Mesothelial cell of epicardium (in vitro differentiated cells): ENCODE data around the gene C1D. TPM values are rescaled to one million over a fixed set of nuclear protein-coding genes. Genes with fewer than 3 reads are reported as not detected.

Source experiments
- DNase-seq, 2 experiments: peaks; one replicate each; pipeline ENCODE4 v3.0.0; 2021; ENCODE audit warnings: low spot score in 2 of 2; ENCODE audit not compliant: unreplicated experiment in 2 of 2
- H3K27ac Mint-ChIP-seq: 2 replicates; pipeline ENCODE4 v1.8.0; 2021; ENCODE audit warnings: mixed read lengths
- H3K27me3 Mint-ChIP-seq: 2 replicates; pipeline ENCODE4 v1.8.0; 2021; ENCODE audit warnings: low read depth, mixed read lengths
- H3K36me3 Mint-ChIP-seq: 2 replicates; pipeline ENCODE4 v1.8.0; 2021; ENCODE audit warnings: mixed read lengths
- H3K4me1 Mint-ChIP-seq: 2 replicates; pipeline ENCODE4 v1.8.0; 2021; ENCODE audit warnings: mixed read lengths
- H3K4me3 Mint-ChIP-seq: 2 replicates; pipeline ENCODE4 v1.8.0; 2021; ENCODE audit warnings: mild to moderate bottlenecking, moderate library complexity, mixed read lengths
- H3K9me3 Mint-ChIP-seq: 2 replicates; pipeline ENCODE4 v1.8.0; 2021; ENCODE audit warnings: mixed read lengths
- total RNA-seq: library from RNA; stranded (reverse); gene quantifications from 3 replicates; pipeline ENCODE4 v1.2.1, GENCODE V29; 2021
- TF ChIP-seq, protein P1 (sequence below): fragments of 200-600 bp; sonication (generic); IDR thresholded peaks from one replicate; pipeline ENCODE4 v1.5.0; 2021; ENCODE audit warnings: antibody characterized with exemption; ENCODE audit not compliant: unreplicated experiment

Gene C1D
- total RNA-seq, 1 donor from 2014 or later, result 23.6 TPM

DNA sequence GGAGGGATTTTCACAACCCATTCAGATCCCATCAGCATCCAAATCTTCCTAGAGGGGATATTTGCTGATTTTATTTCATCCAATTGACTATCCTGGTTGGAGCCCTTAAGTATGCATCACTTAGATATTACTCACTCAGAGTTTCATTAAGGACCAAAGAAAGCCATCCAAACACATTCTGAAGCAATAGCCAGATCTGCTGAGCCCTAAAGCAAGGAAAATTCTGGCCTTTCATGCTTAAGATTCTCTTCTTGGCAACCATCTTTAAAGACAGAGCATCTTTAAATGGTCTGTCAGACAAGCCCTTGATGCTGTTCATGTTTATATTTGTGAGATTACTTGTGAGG, 40.9 kb upstream of the C1D start:
- H3K36me3 Mint-ChIP-seq, result peaks cover 4% of the 10 kb centered on the region
- no peak for DNase-seq
- H3K4me1 Mint-ChIP-seq, result no peaks in the 10 kb centered on the region
- peaks cover 8% of the 10 kb centered on the region for H3K27me3 Mint-ChIP-seq
- no peak overlapping the region for H3K4me3 Mint-ChIP-seq
- no peak overlapping the region for H3K27ac Mint-ChIP-seq
- TF ChIP-seq, protein P1, sequence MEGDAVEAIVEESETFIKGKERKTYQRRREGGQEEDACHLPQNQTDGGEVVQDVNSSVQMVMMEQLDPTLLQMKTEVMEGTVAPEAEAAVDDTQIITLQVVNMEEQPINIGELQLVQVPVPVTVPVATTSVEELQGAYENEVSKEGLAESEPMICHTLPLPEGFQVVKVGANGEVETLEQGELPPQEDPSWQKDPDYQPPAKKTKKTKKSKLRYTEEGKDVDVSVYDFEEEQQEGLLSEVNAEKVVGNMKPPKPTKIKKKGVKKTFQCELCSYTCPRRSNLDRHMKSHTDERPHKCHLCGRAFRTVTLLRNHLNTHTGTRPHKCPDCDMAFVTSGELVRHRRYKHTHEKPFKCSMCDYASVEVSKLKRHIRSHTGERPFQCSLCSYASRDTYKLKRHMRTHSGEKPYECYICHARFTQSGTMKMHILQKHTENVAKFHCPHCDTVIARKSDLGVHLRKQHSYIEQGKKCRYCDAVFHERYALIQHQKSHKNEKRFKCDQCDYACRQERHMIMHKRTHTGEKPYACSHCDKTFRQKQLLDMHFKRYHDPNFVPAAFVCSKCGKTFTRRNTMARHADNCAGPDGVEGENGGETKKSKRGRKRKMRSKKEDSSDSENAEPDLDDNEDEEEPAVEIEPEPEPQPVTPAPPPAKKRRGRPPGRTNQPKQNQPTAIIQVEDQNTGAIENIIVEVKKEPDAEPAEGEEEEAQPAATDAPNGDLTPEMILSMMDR, result no peak
- H3K9me3 Mint-ChIP-seq, result peaks cover 28% of the 10 kb centered on the region

DNA sequence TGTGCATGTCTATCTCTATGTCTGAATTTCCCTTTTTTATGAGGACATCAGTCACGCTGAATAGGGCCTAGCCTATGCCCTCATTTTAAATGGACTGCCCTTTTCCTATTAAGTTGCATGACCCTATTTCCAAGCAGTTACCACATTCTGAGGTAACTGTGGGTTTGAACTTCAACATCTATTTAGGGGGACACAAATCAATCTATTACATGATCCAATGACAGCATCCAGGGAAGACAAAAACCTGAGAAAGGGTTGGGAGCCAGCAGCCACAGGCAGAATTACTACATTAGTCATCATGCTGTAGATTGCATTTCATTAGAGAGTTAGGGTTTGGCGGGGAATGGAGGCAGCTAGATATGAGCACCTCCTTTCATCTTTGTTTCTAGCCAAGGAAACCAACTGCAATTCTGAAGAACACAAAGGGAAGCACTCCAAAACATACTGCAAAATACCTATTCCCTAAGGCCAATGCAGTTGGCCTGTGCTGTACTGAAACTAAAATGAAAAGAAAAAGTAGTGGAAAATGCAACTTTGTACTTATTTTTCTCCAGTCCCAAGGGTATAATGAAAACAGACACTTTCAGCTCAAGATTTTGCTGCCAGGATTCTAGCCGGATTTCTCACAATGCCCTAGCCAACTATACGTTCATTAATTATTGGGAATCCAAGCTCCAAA, 40.4 kb upstream of the C1D start:
- Mint-ChIP-seq H3K9me3 (peaks cover 28% of the 10 kb centered on the region), H3K4me1 (no peaks in the 10 kb centered on the region), H3K27ac (no peak overlapping the region), H3K27me3 (peaks cover 6% of the 10 kb centered on the region), H3K36me3 (peaks cover 4% of the 10 kb centered on the region), H3K4me3 (no peak overlapping the region)
- TF ChIP-seq, protein P1, result no peak
- DNase-seq, result no peak

DNA sequence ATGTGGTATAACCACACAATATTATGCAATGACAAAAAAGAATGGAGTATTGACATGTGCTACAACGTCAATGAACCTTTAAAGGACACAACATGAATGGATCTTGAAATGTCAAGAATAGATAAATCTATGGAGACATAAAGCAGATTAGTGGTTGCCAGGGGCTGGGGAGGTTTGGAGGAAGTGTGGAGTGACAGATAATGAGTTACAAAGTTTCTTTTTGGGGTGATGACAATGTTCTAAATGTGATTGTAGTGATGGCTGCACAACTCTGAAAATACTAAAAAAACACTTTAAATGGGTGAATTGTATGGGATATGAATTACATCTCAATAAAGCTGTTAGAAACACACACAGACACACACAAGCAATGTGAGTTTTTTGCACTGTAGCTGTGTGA, 37.4 kb upstream of the C1D start:
- H3K27ac Mint-ChIP-seq, result no peak overlapping the region
- TF ChIP-seq, protein P1, result no peak
- H3K36me3 Mint-ChIP-seq, result no peaks in the 10 kb centered on the region
- H3K9me3 Mint-ChIP-seq, result peaks cover 15% of the 10 kb centered on the region
- H3K4me3 Mint-ChIP-seq, result no peak overlapping the region
- peaks cover 20% of the 10 kb centered on the region for H3K27me3 Mint-ChIP-seq
- DNase-seq, result no peak
- no peaks in the 10 kb centered on the region for H3K4me1 Mint-ChIP-seq

DNA sequence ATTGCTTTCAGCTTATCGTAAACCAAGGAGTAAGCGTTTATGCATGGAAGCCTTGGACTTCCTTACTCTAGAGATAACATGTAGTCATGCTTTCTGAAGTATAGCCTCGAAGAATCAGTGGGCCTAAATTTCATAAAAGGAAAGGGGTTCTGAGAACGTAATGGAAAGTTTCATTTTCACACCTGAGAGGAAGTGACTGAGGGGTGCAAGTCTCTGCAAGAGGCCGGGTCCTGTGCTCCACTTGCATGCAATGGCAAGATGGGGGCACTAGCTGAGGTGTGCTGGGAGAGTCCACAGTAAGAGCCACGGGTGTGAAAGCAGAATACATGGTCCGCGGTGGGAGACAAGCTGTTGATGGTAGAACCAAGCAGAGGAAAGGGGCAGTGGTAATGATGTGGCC, 36.5 kb upstream of the C1D start:
- DNase-seq, result no peak
- Mint-ChIP-seq H3K36me3 (no peaks in the 10 kb centered on the region), H3K27ac (no peak overlapping the region), H3K4me3 (no peak overlapping the region), H3K4me1 (peaks cover 2% of the 10 kb centered on the region), H3K9me3 (peaks cover 11% of the 10 kb centered on the region), H3K27me3 (peaks cover 25% of the 10 kb centered on the region)
- TF ChIP-seq, protein P1, result no peak

DNA sequence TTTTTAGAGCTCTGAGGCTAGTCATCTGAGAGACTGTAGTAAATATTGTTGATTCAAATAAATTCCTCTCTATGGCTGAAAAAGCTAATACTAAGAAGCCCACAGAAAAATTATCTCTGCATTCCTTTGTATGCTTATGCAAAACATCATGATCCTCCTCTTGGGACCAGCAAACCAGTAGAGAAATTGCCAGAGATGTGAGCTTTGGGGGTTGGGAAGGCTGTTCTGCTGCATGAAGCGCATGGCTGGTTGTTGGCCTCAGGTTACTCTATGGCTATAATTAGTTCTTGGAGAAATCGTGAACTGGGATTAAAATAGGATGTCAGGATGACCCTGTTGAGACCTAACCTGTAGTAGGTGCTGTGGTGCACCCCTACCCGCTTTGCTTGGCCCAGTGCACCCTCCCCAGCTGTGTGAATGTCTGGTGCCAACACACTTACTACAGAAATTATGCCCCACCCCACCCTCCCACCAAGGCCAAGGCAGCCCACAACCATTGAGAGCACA, 35.5 kb upstream of the C1D start:
- H3K4me3 Mint-ChIP-seq, result no peak overlapping the region
- H3K27ac Mint-ChIP-seq, result no peak overlapping the region
- peaks cover 31% of the 10 kb centered on the region for H3K27me3 Mint-ChIP-seq
- H3K9me3 Mint-ChIP-seq, result peaks cover 11% of the 10 kb centered on the region
- H3K36me3 Mint-ChIP-seq, result no peaks in the 10 kb centered on the region
- TF ChIP-seq, protein P1, result no peak
- H3K4me1 Mint-ChIP-seq, result peaks cover 2% of the 10 kb centered on the region
- DNase-seq, result no peak
